Thyroid gland (tissue), 4 donors: ENCODE data around the gene MB.

Experiments
- CTCF ChIP-seq, 6 experiments: fragments of 200-600 bp in 3 of 6; fragments of 450-650 bp in 3 of 6; sonication (generic) in 3 of 6; IDR thresholded peaks; one replicate each; pipeline ENCODE4 v1.5.1; 2016 to 2019; ENCODE audit warnings: antibody characterized with exemption in 6 of 6, mild to moderate bottlenecking in 2 of 6, inconsistent platforms in 1 of 6, moderate library complexity in 1 of 6
- POLR2A ChIP-seq, 2 donors: fragments of 450-650 bp; IDR thresholded peaks; one replicate each; pipeline ENCODE4 v1.6.1; 2017; ENCODE audit warnings: antibody characterized with exemption in 2 of 2, mild to moderate bottlenecking in 2 of 2, moderate library complexity in 1 of 2

- TF ChIP-seq POLR2A (IDR thresholded peaks at IDR 0.05) (no peak), CTCF (IDR thresholded peaks at IDR 0.05) (no peak)
Measured at GRCh38 chr22:35598396-35598710, 18.8 kb downstream of the MB start.
